Dermis microvascular lymphatic vessel endothelial cell (primary cell): ENCODE measurements around the gene NCDN. TPM values are rescaled to one million over a fixed set of nuclear protein-coding genes. Genes with fewer than 3 reads are reported as not detected.
A peak's percentile ranks its signal among the peaks of the same experiment; 100 is the strongest.

Experiments used
- DNase-seq, 2 donors: peaks; one replicate each; pipeline versions ENCODE4 v3.0.0 to v3.0.0-alpha.2; 2010; ENCODE audit warnings: low read depth in 2 of 2
- total RNA-seq: library from RNA; depleted of rRNA; stranded (reverse); fragments of >200 nt; gene quantifications from 2 replicates; pipeline ENCODE4 v1.2.1, GENCODE V29; 2014

Gene NCDN
- total RNA-seq, 1 donor from 2014 or later = 7.7 TPM

- peak in 1 of 2 donors; percentile 57 for DNase-seq
These were observed 3.1 kb upstream of the NCDN start for GRCh38 chr1:35554266-35555211.

GRCh38 chr1:35555212-35555584, 2.4 kb upstream of the NCDN start:
- DNase-seq = no peak

GRCh38 chr1:35555601-35556477, 1.8 kb upstream of the NCDN start:
- DNase-seq = no peak

- DNase-seq = no peak
These were observed 998 bp upstream of the NCDN start for GRCh38 chr1:35556484-35557117.

GRCh38 chr1:35557118-35557610, 435 bp upstream of the NCDN start, which contains the start of gene KIAA0319L:
TSS of gene KIAA0319L (minus strand) at chr1:35557403. CDS start at chr1:35554491, 2,912 bp downstream.
- DNase-seq = peak in 1 of 2 donors; percentile 66

- DNase-seq = no peak
These were observed 1.0 kb downstream of the NCDN start for GRCh38 chr1:35558374-35559316.

GRCh38 chr1:35559317-35559944, 1.8 kb downstream of the NCDN start:
- DNase-seq = no peak

- no peak for DNase-seq
These were observed 2.9 kb downstream of the NCDN start for GRCh38 chr1:35560256-35561225.

- DNase-seq = no peak
These were observed 3.8 kb downstream of the NCDN start for GRCh38 chr1:35561297-35561971.

GRCh38 chr1:35561972-35562680, 4.5 kb downstream of the NCDN start:
- no peak for DNase-seq

GRCh38 chr1:35563166-35563565, 5.6 kb downstream of the NCDN start:
- no peak for DNase-seq

GRCh38 chr1:35564037-35564883, 6.7 kb downstream of the NCDN start:
- DNase-seq = peak; percentile 61 to 80

GRCh38 chr1:35564884-35565741, 7.5 kb downstream of the NCDN start:
- no peak for DNase-seq

- DNase-seq = no peak
These were observed 8.1 kb downstream of the NCDN start for GRCh38 chr1:35565742-35566133.

GRCh38 chr1:35567947-35568558, 10.5 kb downstream of the NCDN start:
- no peak for DNase-seq
